NCI-H2196 (cell line): ENCODE measurements around the gene FMNL3.
"Not testable (repeated sequence)": the region's sequence is repeated elsewhere in the genome, so short reads cannot be mapped to it uniquely, and the experiment has no call there.

ENCODE experiments used
- DNase-seq: peaks from one replicate; lab custom pipeline; 2025; ENCODE audit not compliant: unreplicated experiment; lab: John Stamatoyannopoulos, UW

The FMNL3 gene

GRCh38 chr12:49717800-49718199, 10.6 kb upstream of the FMNL3 start:
- DNase-seq: not testable (repeated sequence)

GRCh38 chr12:49716553-49716952, 9.3 kb upstream of the FMNL3 start:
- no peak for DNase-seq

- not testable (repeated sequence) for DNase-seq
Measured at GRCh38 chr12:49713952-49714351, 6.7 kb upstream of the FMNL3 start.

GRCh38 chr12:49708851-49709250, 1.6 kb upstream of the FMNL3 start:
- no peak for DNase-seq

- DNase-seq: no peak
Measured at GRCh38 chr12:49707812-49708147, 575 bp upstream of the FMNL3 start.

DNA sequence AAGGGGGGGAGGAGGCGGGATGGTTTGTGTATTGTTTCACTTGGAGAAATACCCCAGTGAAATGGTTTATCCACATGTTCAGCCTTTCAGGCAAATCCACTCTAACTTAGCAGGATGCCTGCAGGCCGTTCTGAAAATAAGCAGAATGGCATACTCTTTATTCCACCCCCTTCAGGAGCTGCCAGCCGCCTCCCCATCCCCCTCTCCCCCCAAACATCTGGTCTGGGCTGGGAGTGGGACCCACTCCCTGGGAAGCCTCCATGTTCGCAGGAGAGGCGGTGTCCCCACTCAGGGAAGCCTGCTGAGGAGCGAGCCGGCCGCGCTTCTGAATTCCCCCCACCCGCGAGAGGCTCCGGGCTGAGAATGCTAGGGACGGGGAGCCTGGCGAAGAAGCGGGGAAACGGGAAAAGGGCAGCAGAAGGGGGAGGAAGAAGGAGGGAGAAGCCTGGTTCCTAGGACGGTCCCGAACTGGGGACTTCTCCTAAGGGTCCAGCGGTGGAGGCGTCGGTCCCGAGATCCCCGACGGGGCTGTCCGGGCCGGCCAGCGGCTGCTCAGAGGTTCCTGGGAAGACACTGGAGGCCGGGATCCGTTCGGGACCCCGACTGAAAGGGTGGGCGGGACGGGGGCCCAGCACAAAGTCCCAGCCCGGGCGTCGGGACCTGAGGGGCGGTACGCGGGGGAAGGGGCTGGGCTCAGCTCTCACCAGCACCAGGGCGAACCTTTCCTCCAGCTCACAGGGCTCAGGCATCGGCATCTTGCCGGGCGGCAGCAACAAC, 666 bp downstream of the FMNL3 start:
- no peak for DNase-seq

- DNase-seq: no peak
Measured at GRCh38 chr12:49705479-49706134, 1.6 kb downstream of the FMNL3 start.

GRCh38 chr12:49703647-49704137, 3.5 kb downstream of the FMNL3 start:
- DNase-seq: no peak

DNA sequence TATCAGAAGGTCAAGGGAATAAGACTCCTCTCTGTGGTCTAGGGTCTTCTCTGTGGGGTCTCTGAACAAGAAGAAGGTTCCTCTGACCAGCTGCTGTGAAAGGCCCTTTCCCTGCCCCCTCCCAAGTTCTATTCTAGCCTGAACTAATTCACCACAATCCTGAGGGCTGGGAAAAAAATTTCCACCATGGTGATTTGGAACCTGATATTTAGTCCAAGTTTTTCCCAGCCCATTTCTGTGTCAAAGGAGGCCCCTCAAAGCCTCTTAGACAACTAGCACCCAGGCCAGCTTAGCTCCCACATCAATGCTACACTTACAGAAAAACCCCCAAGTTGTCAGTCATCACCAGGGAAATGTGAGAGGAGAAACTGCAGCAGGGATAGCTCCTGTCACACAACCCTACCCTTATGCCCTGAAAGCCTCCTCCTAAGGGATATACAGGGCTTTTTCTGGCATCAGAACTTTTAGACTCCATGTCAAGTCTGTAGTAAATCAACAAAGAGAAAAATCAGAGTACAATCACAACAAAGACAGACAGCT, 4.5 kb downstream of the FMNL3 start:
- no peak for DNase-seq

DNA sequence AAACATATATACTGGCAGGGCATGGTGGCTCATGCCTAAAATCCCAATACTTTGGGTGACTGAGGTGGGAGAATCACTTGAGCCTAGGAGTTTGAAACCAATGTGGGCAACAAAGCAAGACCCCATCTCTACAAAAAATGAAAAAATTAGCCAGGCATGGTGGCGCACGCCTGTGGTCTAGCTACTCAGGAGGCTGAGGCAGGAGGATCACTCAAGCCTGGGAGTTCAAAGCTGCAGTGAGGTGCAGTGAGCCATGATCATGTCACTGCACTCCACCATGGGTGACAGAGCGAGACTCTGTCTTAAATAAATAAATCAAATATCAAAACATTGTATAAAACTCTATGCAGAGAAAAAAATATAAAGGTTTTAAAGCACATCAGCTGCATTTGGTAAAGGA, 5.2 kb downstream of the FMNL3 start:
- DNase-seq: no peak

DNA sequence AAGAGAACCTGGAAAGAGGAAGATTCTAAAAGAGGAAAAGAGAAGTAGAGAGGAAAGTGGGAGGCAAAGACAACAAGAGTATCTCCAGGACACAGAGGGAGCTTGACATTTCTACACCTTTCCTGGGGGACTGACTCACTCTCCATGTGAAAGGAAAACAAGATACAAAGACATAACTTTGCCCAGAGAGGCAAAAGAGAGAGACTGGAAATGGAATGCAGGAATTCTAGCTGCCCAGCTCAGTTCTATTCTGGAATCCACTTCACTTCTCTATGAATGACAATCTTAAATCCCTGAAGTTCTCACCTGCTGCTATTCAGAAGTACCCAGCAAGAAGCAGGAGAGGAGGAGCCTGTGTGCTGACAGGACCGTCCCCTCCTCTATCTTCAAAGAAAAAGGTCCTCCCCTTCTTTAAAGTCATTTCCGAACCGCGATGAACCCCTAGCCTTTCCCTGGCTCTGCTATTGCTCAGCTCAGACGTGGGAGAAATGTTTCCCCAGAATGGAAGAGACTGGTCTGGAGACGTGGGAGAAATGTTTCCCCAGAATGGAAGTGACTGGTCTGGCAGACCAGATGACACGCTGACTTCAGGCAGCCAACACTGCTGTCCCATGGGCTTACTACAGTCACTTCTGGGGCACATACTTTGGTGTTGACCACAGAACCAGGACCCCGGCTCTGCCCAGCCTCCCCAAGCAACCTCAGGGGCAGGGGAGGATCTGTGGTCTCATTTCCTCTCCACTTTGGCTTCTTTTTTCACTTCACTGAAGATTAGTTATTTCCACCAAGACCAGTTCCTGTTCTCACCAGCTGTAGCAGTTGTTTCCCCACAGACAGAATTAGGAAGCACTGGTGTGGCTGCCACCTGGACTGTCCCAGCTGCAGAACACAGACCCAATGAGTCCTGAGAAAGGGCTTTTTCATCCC, 8.3 kb downstream of the FMNL3 start:
- DNase-seq: no peak

- no peak for DNase-seq
Measured at GRCh38 chr12:49697808-49698207, 9.4 kb downstream of the FMNL3 start.

GRCh38 chr12:49696723-49697122, 10.5 kb downstream of the FMNL3 start:
- no peak for DNase-seq

DNA sequence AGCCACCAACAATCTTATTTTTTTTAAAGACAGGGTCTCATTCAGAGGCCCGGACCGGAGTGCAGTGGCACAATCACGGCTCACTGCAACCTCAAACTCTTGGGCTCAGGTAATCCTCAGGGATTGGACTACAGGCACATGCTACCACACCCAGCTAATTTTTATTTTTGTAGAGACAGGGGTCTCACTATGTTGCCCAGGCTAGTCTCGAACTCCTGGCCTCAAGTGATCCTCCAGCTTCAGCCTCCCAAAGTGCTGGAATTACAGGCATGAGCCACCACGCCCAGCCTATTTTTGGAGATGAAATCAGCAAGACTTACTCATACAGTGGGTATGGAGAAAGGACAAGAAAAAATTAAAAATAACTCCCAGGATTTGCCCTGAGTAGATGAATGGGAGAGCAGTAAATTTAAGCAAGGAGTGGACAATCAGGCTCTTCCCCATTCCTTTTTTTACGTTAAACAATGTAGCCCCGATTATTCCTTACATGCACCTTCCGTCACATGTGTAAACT, 13.2 kb downstream of the FMNL3 start:
- DNase-seq: no peak

- no peak for DNase-seq
Measured at GRCh38 chr12:49692851-49693250, 14.4 kb downstream of the FMNL3 start.

- DNase-seq: no peak
Measured at GRCh38 chr12:49689785-49690184, 17.4 kb downstream of the FMNL3 start.

DNA sequence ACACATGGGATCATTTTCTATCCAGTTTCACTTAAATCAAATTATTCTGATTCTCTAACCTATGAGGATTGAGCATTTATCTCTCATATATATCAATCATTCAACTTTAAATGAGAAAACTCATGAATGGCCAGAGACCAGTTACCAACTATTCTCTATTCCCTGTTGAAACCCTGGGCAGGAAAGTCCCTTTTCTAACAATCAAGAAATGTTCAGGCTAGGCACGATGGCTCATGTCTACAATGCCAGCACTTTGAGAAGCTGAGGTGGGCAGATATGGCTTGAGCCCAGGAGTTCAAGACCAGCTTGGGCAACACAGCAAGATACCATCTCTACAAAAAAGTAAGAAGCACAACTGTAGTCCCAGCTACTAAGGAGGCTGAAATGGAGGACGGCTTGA, 18.0 kb downstream of the FMNL3 start:
- DNase-seq: no peak

GRCh38 chr12:49687941-49688340, 19.3 kb downstream of the FMNL3 start:
- DNase-seq: no peak

DNA sequence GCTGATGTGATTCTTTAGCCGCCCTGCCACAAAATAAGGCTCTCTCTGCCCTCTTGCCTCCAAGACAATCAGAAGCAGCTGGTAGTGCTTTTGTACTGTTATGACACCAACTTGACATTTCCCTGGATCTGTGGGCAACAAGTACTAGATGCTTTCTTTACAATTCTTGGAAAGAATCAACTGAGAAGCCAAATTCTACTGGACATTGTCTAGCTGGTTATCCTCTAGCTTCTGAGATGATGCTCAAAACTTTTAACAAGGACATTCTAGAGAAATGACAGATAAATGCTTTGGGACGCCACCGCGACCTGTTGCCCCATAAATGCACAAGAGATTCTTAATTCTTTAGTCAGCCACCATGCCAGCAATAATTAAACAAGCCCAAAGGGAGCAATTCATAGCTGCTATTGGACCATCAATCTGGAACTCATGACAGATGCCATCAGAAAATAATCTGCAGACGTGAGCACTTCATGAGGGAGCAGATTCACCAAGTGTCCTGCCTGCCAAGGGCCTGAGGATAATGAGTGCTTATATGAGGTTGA, 22.8 kb downstream of the FMNL3 start:
- DNase-seq: no peak

DNA sequence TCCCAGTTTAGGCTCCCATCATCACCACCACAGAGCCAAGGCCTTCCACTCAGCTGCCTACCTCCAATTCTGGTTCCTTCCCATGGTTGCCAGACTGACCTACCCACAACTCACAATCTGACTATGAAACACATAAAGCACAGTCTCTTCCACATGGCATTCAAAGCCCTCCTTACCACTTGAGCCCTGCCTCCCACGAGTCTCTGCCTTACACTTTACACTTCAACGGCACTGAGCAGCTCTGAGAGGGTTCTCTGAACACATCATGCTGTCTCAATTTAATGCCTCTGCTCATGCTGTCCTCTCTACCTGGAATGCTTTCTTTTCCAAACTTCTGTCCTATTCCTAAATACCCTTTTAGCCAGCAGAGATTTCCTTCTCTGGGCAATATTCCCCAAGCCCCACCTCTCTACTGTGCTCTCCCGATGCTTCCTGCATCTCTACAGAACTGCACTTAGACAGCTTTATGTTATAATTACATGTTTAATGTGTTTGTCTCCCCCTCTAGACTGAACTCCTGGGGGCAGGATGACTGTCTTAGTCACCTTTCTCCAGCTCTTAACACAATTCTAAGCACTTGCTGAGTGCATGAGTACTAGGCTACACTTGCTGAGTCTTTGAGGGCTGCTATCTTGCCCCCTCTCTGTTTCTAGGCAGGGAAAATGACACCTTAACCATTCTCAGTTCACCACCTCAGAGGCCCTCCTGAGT, 23.5 kb downstream of the FMNL3 start:
- DNase-seq: no peak
